SK-N-SH (cell line): ENCODE results near the gene SLC26A2. TPM values are rescaled to one million over a fixed set of nuclear protein-coding genes. Genes with fewer than 3 reads are reported as not detected.

Experiments used
- CTCF ChIA-PET: fragments of 300-600, 350-600 bp; formaldehyde crosslinking; extraction: SDS; loops from one replicate; lab custom pipeline; 2021; lab: Yijun Ruan, JAX
- POLR2A ChIA-PET: fragments of 350-600 bp; sonication (Branson Sonifier 250); formaldehyde crosslinking; extraction: SDS; loops from one replicate; lab custom pipeline; 2020; ENCODE audit warnings: antibody characterized with exemption, inconsistent platforms; lab: Yijun Ruan, JAX
- DNase-seq: peaks from one replicate; pipeline ENCODE4 v3.0.0; 2012
- H2AFZ ChIP-seq: fragments of 200-600 bp; sonication (generic); 2 replicates; pipeline ENCODE4 v1.8.1; 2016; ENCODE audit warnings: antibody characterized with exemption, mild to moderate bottlenecking, low read depth
- H3F3A ChIP-seq: fragments of 200-600 bp; sonication (generic); replicated peaks from 2 replicates; pipeline ENCODE3; 2016; ENCODE audit warnings: antibody characterized with exemption, mild to moderate bottlenecking; ENCODE audit not compliant: insufficient read depth
- H3K27ac ChIP-seq, 2 experiments: fragments of 200-500 bp in 1 of 2; fragments of 200-600 bp in 1 of 2; sonication (Bioruptor generic) in 1 of 2; sonication (generic), shearing (Covaris generic) in 1 of 2; 2 replicates each; pipeline versions ENCODE4 v1.5.1 to v1.6.1; 2014 to 2016; ENCODE audit warnings: low read depth in 2 of 2, inconsistent platforms in 1 of 2, low read length in 1 of 2, mild to moderate bottlenecking in 1 of 2, mixed read lengths in 1 of 2
- H3K27me3 ChIP-seq: fragments of 200-600 bp; sonication (generic), shearing (Covaris generic); 2 replicates; pipeline ENCODE4 v1.6.1; 2016; ENCODE audit warnings: mixed run types; ENCODE audit not compliant: insufficient read depth
- H3K36me3 ChIP-seq, 2 experiments: fragments of 200-500 bp in 1 of 2; fragments of 200-600 bp in 1 of 2; sonication (Bioruptor generic) in 1 of 2; sonication (generic) in 1 of 2; replicated peaks in 1 of 2; 2 replicates each; pipeline versions ENCODE3 to v1.5.1; 2014 to 2016; ENCODE audit warnings: low read length in 1 of 2, mild to moderate bottlenecking in 1 of 2; ENCODE audit not compliant: insufficient read depth in 2 of 2, control insufficient read depth in 1 of 2
- H3K4me1 ChIP-seq, 2 experiments: fragments of 200-500 bp in 1 of 2; fragments of 200-600 bp in 1 of 2; sonication (Bioruptor generic) in 1 of 2; sonication (generic), shearing (Covaris generic) in 1 of 2; 2 replicates each; pipeline versions ENCODE4 v1.5.1 to v1.6.1; 2014 to 2016; ENCODE audit warnings: low read depth in 1 of 2, low read length in 1 of 2, mixed run types in 1 of 2; ENCODE audit not compliant: insufficient read depth in 2 of 2, control insufficient read depth in 1 of 2
- H3K4me2 ChIP-seq: fragments of 200-600 bp; sonication (generic), shearing (Covaris generic); 2 replicates; pipeline ENCODE4 v1.6.1; 2017; ENCODE audit warnings: mixed run types
- H3K4me3 ChIP-seq, 2 experiments: fragments of 200-500 bp in 1 of 2; fragments of 200-600 bp in 1 of 2; sonication (Bioruptor generic) in 1 of 2; sonication (generic), shearing (Covaris generic) in 1 of 2; 2 replicates each; pipeline versions ENCODE4 v1.5.1 to v1.8.1; 2014 to 2016; ENCODE audit warnings: low read depth in 2 of 2, inconsistent platforms in 1 of 2, low read length in 1 of 2, mild to moderate bottlenecking in 1 of 2, mixed read lengths in 1 of 2, moderate library complexity in 1 of 2
- H3K79me2 ChIP-seq: fragments of 200-600 bp; sonication (generic); 2 replicates; pipeline ENCODE4 v1.8.1; 2017; ENCODE audit warnings: mild to moderate bottlenecking; ENCODE audit not compliant: insufficient read depth
- H3K9ac ChIP-seq: fragments of 200-600 bp; sonication (generic); 2 replicates; pipeline ENCODE4 v1.6.1; 2017; ENCODE audit warnings: mixed run types
- H3K9me2 ChIP-seq: fragments of 200-600 bp; sonication (generic); 2 replicates; pipeline ENCODE4 v1.6.1; 2017; ENCODE audit warnings: mixed run types
- H3K9me3 ChIP-seq: fragments of 200-600 bp; sonication (generic); 2 replicates; pipeline ENCODE4 v1.6.1; 2017; ENCODE audit warnings: mixed run types, mild to moderate bottlenecking, moderate library complexity
- H4K20me1 ChIP-seq: fragments of 200-600 bp; sonication (generic); 2 replicates; pipeline ENCODE4 v1.6.1; 2017; ENCODE audit warnings: mild to moderate bottlenecking, mixed run types; ENCODE audit not compliant: insufficient read depth
- ELF1 ChIP-seq: IDR thresholded peaks from 2 replicates; pipeline ENCODE4 v1.4.0; 2012
- GABPA ChIP-seq: IDR thresholded peaks from 2 replicates; pipeline ENCODE4 v1.4.0; 2012; ENCODE audit warnings: low read depth, mild to moderate bottlenecking
- GATA2 ChIP-seq: sonication (generic); formaldehyde crosslinking; IDR thresholded peaks from 2 replicates; pipeline ENCODE4 v1.5.0; 2020; ENCODE audit warnings: mild to moderate bottlenecking, missing genetic modification reagents
- NFIC ChIP-seq: IDR thresholded peaks from 2 replicates; pipeline ENCODE4 v1.4.0; 2012; ENCODE audit warnings: borderline replicate concordance
- NRF1 ChIP-seq: IDR thresholded peaks from 2 replicates; pipeline ENCODE4 v1.6.1; 2012; ENCODE audit warnings: low read depth, mild to moderate bottlenecking, low read length
- POLR2AphosphoS5 ChIP-seq: IDR thresholded peaks from 2 replicates; pipeline ENCODE4 v1.6.1; 2012; ENCODE audit warnings: low read depth, low read length
- RAD21 ChIP-seq: IDR thresholded peaks from 2 replicates; pipeline ENCODE4 v1.6.1; 2012; ENCODE audit warnings: mild to moderate bottlenecking, low read length
- RCOR1 ChIP-seq: fragments of 150-350 bp; IDR thresholded peaks from 2 replicates; pipeline ENCODE4 v1.6.1; 2017; ENCODE audit warnings: antibody characterized with exemption, low read length
- SIN3A ChIP-seq: IDR thresholded peaks from 2 replicates; pipeline ENCODE4 v1.6.1; 2012; ENCODE audit warnings: low read depth, mild to moderate bottlenecking, low read length, moderate library complexity, borderline replicate concordance
- TAF1 ChIP-seq: IDR thresholded peaks from 2 replicates; pipeline ENCODE4 v1.6.1; 2012; ENCODE audit warnings: low read depth, mild to moderate bottlenecking, low read length, moderate library complexity, borderline replicate concordance
- TCF12 ChIP-seq: IDR thresholded peaks from 2 replicates; pipeline ENCODE4 v1.4.0; 2012
- YY1 ChIP-seq: IDR thresholded peaks from 2 replicates; pipeline ENCODE4 v1.4.0; 2012; ENCODE audit warnings: low read depth, mild to moderate bottlenecking
- WGBS: methylation state at CpG from one replicate; pipeline ENCODE4 v1.1.6; 2017; ENCODE audit warnings: low lambda C conversion rate; 5-methylcytosine and 5-hydroxymethylcytosine counted together
- polyA plus RNA-seq, 3 experiments: library from polyadenylated mRNA; depleted of rRNA; stranded (reverse); fragments of >200 nt; gene quantifications; 2 replicates each; pipeline ENCODE4 v1.2.3, GENCODE V29; 2012
- TF ChIP-seq, protein P1 (sequence below): fragments of 200-600 bp; sonication (generic); IDR thresholded peaks from 2 replicates; pipeline ENCODE4 v1.6.1; 2017; ENCODE audit warnings: antibody characterized with exemption, mild to moderate bottlenecking, moderate library complexity
- TF ChIP-seq, protein P2 (sequence below): IDR thresholded peaks from 2 replicates; pipeline ENCODE4 v1.4.0; 2012; ENCODE audit warnings: low read depth, borderline replicate concordance
- TF ChIP-seq, protein P3 (sequence below): IDR thresholded peaks from 2 replicates; pipeline ENCODE4 v1.4.0; 2012; ENCODE audit warnings: low read depth
- TF ChIP-seq, protein P4 (sequence below): IDR thresholded peaks from 2 replicates; pipeline ENCODE4; 2012

Gene SLC26A2
- polyA plus RNA-seq, 1 of the 3 experiments (the other 2 are of a cell fraction): 1.3 TPM

DNA sequence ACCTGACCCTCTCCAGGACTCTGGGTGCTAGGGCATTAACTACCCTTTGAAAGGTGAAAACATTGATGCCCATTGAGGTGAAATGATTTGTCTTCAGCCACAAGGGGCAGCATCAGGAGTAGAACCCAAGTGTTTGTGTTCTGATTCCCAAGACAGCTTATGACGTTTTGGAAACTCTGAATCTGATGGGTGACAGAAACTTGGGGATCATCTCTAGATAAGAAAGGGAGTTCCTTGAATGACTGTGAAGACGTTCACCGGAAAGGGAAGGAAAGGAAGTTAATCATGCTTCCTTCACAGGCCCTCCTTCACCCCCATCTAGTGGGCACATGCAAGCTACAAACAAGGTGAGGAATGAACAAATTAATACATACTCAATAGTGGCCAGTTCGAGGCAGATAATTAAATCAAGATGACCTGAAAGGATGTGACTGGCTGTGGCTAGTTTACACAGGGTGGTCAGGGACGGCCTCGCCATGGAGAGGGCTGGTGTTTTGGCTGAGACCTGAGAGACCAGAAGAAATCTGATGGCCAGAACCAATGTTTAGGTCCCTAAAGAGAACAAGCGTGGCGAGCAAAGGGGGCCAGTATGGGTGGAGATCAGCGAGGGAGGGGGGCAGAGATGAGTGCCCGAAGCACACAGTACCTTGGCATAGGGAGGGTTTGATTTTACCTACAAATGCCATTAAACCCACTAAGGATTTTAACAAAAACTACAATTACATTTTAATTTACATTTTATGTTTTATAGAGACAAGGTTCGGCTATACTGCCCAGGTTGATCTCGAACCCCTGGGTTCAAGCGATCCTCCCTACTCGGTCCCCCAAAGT is 937 bp upstream of the SLC26A2 start:
- TF ChIP-seq RCOR1 (no peak), NRF1 (no peak), RAD21 (no peak; the same call in 1 of the 2 replicates), POLR2AphosphoS5 (no peak)
- TF ChIP-seq, protein P1, sequence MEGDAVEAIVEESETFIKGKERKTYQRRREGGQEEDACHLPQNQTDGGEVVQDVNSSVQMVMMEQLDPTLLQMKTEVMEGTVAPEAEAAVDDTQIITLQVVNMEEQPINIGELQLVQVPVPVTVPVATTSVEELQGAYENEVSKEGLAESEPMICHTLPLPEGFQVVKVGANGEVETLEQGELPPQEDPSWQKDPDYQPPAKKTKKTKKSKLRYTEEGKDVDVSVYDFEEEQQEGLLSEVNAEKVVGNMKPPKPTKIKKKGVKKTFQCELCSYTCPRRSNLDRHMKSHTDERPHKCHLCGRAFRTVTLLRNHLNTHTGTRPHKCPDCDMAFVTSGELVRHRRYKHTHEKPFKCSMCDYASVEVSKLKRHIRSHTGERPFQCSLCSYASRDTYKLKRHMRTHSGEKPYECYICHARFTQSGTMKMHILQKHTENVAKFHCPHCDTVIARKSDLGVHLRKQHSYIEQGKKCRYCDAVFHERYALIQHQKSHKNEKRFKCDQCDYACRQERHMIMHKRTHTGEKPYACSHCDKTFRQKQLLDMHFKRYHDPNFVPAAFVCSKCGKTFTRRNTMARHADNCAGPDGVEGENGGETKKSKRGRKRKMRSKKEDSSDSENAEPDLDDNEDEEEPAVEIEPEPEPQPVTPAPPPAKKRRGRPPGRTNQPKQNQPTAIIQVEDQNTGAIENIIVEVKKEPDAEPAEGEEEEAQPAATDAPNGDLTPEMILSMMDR: peak; percentile 77
- TF ChIP-seq, protein P2, sequence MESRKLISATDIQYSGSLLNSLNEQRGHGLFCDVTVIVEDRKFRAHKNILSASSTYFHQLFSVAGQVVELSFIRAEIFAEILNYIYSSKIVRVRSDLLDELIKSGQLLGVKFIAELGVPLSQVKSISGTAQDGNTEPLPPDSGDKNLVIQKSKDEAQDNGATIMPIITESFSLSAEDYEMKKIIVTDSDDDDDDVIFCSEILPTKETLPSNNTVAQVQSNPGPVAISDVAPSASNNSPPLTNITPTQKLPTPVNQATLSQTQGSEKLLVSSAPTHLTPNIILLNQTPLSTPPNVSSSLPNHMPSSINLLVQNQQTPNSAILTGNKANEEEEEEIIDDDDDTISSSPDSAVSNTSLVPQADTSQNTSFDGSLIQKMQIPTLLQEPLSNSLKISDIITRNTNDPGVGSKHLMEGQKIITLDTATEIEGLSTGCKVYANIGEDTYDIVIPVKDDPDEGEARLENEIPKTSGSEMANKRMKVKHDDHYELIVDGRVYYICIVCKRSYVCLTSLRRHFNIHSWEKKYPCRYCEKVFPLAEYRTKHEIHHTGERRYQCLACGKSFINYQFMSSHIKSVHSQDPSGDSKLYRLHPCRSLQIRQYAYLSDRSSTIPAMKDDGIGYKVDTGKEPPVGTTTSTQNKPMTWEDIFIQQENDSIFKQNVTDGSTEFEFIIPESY: no peak
- TF ChIP-seq, protein P3, sequence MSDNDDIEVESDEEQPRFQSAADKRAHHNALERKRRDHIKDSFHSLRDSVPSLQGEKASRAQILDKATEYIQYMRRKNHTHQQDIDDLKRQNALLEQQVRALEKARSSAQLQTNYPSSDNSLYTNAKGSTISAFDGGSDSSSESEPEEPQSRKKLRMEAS: 0 out of 2 replicates have a peak, but pooled peaks have one; percentile 13
- H3K36me3 ChIP-seq: no peaks in the 10 kb centered on the region
- peaks cover 4% of the 10 kb centered on the region; the same call in 1 of the 2 replicates for H3K79me2 ChIP-seq
- H2AFZ ChIP-seq: peak overlapping the region; percentile 93
- H3K9ac ChIP-seq: peak overlapping the region; percentile 65
- ChIA-PET POLR2A (interaction anchor here (1.0 kb wide), 1 partner anchor 8 kb away, joined by 3 read pairs; no protein-coding TSS in a partner anchor), CTCF (interaction anchor here (0.9 to 12.1 kb wide), 22 partner anchors 8 to 315 kb away, joined by 3 to 244 read pairs (median 5); no protein-coding TSS in a partner anchor)
- peak overlapping the region; percentile 87 to 94 for H3K27ac ChIP-seq
- peak overlapping the region; percentile 85 for H3K4me2 ChIP-seq
- DNase-seq: peak; percentile 51
- peaks cover 17% of the 10 kb centered on the region for H3F3A ChIP-seq
- no peaks in the 10 kb centered on the region for H3K9me2 ChIP-seq
- H3K4me3 ChIP-seq: peak overlapping the region; percentile 73 to 77
- no peaks in the 10 kb centered on the region for H3K27me3 ChIP-seq
- H3K9me3 ChIP-seq: no peaks in the 10 kb centered on the region
- no peaks in the 10 kb centered on the region for H4K20me1 ChIP-seq
- WGBS: 44% methylated on average over 14 of the region's 14 CpGs
- peaks cover 10 to 12% of the 10 kb centered on the region in 2 experiments; a peak in 3 of 4 replicates for H3K4me1 ChIP-seq

DNA sequence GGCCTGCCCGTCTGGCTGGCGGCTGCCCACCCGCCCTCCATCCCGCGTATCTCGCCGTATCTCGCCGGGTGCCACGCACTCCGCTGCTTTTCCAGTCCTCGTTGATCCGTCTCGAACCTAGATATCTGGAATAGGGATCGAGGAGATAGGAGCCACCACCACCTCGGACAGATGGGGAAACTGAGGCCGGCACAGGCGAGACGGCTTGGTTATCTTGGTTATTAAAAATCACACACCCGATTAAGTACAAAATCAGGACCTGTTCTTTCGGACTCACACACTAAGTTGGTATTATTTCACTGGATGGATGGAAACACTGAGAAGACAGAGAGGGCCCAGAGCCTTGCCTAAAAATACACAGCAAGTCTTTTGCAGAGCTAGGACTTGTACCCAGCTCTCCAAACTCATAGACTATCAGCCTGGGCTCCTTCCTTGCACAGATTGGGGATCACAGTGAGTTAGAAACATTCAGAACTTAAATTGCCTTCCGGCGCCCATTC is 678 bp downstream of the SLC26A2 start:
- no peaks in the 10 kb centered on the region for H4K20me1 ChIP-seq
- TF ChIP-seq TAF1: no peak
- TF ChIP-seq GATA2 (CRISPR knock-in tag): peak; percentile 32; the same call in 1 of the 2 replicates
- TF ChIP-seq GABPA: no peak
- TF ChIP-seq NFIC: no peak
- TF ChIP-seq, protein P4, sequence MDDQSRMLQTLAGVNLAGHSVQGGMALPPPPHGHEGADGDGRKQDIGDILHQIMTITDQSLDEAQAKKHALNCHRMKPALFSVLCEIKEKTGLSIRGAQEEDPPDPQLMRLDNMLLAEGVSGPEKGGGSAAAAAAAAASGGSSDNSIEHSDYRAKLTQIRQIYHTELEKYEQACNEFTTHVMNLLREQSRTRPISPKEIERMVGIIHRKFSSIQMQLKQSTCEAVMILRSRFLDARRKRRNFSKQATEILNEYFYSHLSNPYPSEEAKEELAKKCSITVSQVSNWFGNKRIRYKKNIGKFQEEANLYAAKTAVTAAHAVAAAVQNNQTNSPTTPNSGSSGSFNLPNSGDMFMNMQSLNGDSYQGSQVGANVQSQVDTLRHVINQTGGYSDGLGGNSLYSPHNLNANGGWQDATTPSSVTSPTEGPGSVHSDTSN: no peak
- no peak for TF ChIP-seq YY1
- no peak for TF ChIP-seq SIN3A
- TF ChIP-seq TCF12: no peak
- no peak for TF ChIP-seq ELF1
- peak overlapping the region in 1 of 2 experiments; percentile 94; a peak in 2 of 4 replicates for H3K27ac ChIP-seq
- peak overlapping the region; percentile 73 to 77 for H3K4me3 ChIP-seq
- peak overlapping the region; percentile 89 for H2AFZ ChIP-seq
- ChIA-PET CTCF (interaction anchor here (0.7 to 12.1 kb wide), 26 partner anchors 8 to 328 kb away, joined by 3 to 244 read pairs (median 5); partner anchors contain the start of gene TIGD6), POLR2A (interaction anchor here (1.2 kb wide), 1 partner anchor 127 kb away, joined by 3 read pairs; no protein-coding TSS in a partner anchor)
- H3K27me3 ChIP-seq: no peaks in the 10 kb centered on the region
- H3K36me3 ChIP-seq: no peaks in the 10 kb centered on the region
- H3K4me2 ChIP-seq: peak overlapping the region; percentile 85
- DNase-seq: no peak
- H3K9ac ChIP-seq: peak overlapping the region; percentile 70
- peaks cover 10 to 12% of the 10 kb centered on the region in 2 experiments; a peak in 3 of 4 replicates for H3K4me1 ChIP-seq
- H3K9me3 ChIP-seq: no peaks in the 10 kb centered on the region
- 16% methylated on average over 11 of the region's 23 CpGs for WGBS
- H3K9me2 ChIP-seq: no peaks in the 10 kb centered on the region
- H3F3A ChIP-seq: peaks cover 24% of the 10 kb centered on the region
- H3K79me2 ChIP-seq: peaks cover 11% of the 10 kb centered on the region; the same call in 1 of the 2 replicates
